NB4 (cell line): Measurements from ENCODE around the gene TMEM150B.

Experiments
- CTCF ChIP-seq: IDR thresholded peaks from one replicate; pipeline ENCODE4 v1.5.1; 2012; ENCODE audit warnings: low read depth, low read length
- POLR2A ChIP-seq: IDR thresholded peaks from 2 replicates; pipeline ENCODE4 v1.6.1; 2011; ENCODE audit warnings: mild to moderate bottlenecking; ENCODE audit not compliant: insufficient read length; ENCODE audit errors: extremely low read depth

GRCh38 chr19:55279340-55279739, 45.8 kb downstream of the TMEM150B start:
- TF ChIP-seq CTCF: no peak
- no peak for TF ChIP-seq POLR2A
